Stomach (tissue), 9 donors: Measurements from ENCODE around the gene NTN3. TPM values are rescaled to one million over a fixed set of nuclear protein-coding genes. Genes with fewer than 3 reads are reported as not detected.
"Not testable (repeated sequence)": the region's sequence is repeated elsewhere in the genome, so short reads cannot be mapped to it uniquely, and the experiment has no call there.

Experiments
- DNase-seq, 2 donors: peaks; one replicate each; pipeline versions ENCODE4 v3.0.0 to v3.0.0-alpha.2; 2013 to 2019
- H3K27ac ChIP-seq, 5 donors: fragments of 200-600 bp in 4 of 5; sonication (generic) in 4 of 5; one replicate each; pipeline ENCODE4 v1.5.1; 2013 to 2019; ENCODE audit warnings: mild to moderate bottlenecking in 1 of 5, moderate library complexity in 1 of 5
- H3K27me3 ChIP-seq, 3 donors: fragments of 200-600 bp; sonication (generic); one replicate each; pipeline ENCODE4 v1.5.1; 2017 to 2019; ENCODE audit warnings: mixed run types in 1 of 3
- H3K36me3 ChIP-seq, 4 donors: fragments of 200-600 bp; sonication (generic); 1 replicate in 3 of 4; 2 replicates in 1 of 4; pipeline ENCODE4 v1.5.1; 2016 to 2019
- H3K4me1 ChIP-seq, 4 donors: fragments of 200-600 bp; sonication (generic); one replicate each; pipeline ENCODE4 v1.5.1; 2016 to 2019
- H3K4me3 ChIP-seq, 4 donors: fragments of 200-600 bp; sonication (generic) in 3 of 4; one replicate each; pipeline ENCODE4 v1.5.1; 2016 to 2019; ENCODE audit warnings: mild to moderate bottlenecking in 1 of 4
- H3K9me3 ChIP-seq, 4 donors: fragments of 200-600 bp; sonication (generic); one replicate each; pipeline ENCODE4 v1.5.1; 2016 to 2019
- CTCF ChIP-seq, 7 experiments: fragments of 450-650 bp in 4 of 7; fragments of 200-600 bp in 3 of 7; sonication (generic) in 3 of 7; IDR thresholded peaks; one replicate each; pipeline ENCODE4 v1.5.1; 2016 to 2019; ENCODE audit warnings: antibody characterized with exemption in 7 of 7, control low read depth in 2 of 7, mild to moderate bottlenecking in 1 of 7
- EP300 ChIP-seq: sonication (generic); formaldehyde crosslinking; IDR thresholded peaks from one replicate; pipeline ENCODE4 v1.6.1; 2017; ENCODE audit warnings: antibody characterized with exemption
- POLR2A ChIP-seq, 4 donors: fragments of 450-650 bp; IDR thresholded peaks; one replicate each; pipeline ENCODE4 v1.6.1; 2016; ENCODE audit warnings: antibody characterized with exemption in 4 of 4, control low read depth in 2 of 4, mild to moderate bottlenecking in 1 of 4, moderate library complexity in 1 of 4
- POLR2AphosphoS5 ChIP-seq, 3 donors: sonication (generic); formaldehyde crosslinking; IDR thresholded peaks; one replicate each; pipeline ENCODE4 v1.6.1; 2016; ENCODE audit warnings: antibody characterized with exemption in 3 of 3
- WGBS, 5 donors: extraction: QIAGEN DNeasy Blood & Tissue Kit in 3 of 5; methylation state at CpG; one replicate each; pipeline versions ENCODE4 v1.1.5 to v1.1.7; 2013 to 2018; 5-methylcytosine and 5-hydroxymethylcytosine counted together
- intact Hi-C: fragments of 100-400 bp; cut with DNase I; formaldehyde crosslinking; loops from one replicate; pipeline ENCODE4 v1.15.1; 2023; ENCODE audit warnings: low total_unique reads
- polyA plus RNA-seq, 3 donors: library from polyadenylated mRNA; stranded (reverse); fragments of 200-250 nt; gene quantifications; one replicate each; pipeline ENCODE4 v1.2.3, GENCODE V29; 2013
- total RNA-seq, 5 donors: library from RNA; depleted of rRNA; stranded (reverse); fragments of >200 nt; gene quantifications; one replicate each; pipeline versions ENCODE4 v1.1.0 to v1.2.3, GENCODE V29; 2014 to 2016
- donor health status: healthy with polysubstance abuse.
- donor health status: Bipolar disorder and iron deficiency.
- donor health status: healthy.

The NTN3 gene
- total and polyA plus RNA-seq, 8 donors: 1.8 TPM; not detected in 7

- intact Hi-C loops: no loop called here
- Histone ChIP-seq H3K4me3 (no peak overlapping the region), H3K9me3 (no peaks in the 10 kb centered on the region), H3K36me3 (peaks cover 0 to 5% (median 2%) of the 10 kb centered on the region in 4 donors), H3K4me1 (peaks cover 46 to 65% (median 56%) of the 10 kb centered on the region in 4 donors), H3K27ac (no peak overlapping the region), H3K27me3 (peaks cover 11 to 15% (median 13%) of the 10 kb centered on the region in 3 donors)
- TF ChIP-seq POLR2A (IDR thresholded peaks at IDR 0.05) (no peak), CTCF (IDR thresholded peaks at IDR 0.05) (no peak), EP300 (no peak), POLR2AphosphoS5 (IDR thresholded peaks at IDR 0.05) (no peak)
- no peak for DNase-seq
- 86 to 94% (median 90%) methylated on average over 3 of the region's 3 CpGs for WGBS, 5 donors
Observed at GRCh38 chr16:2477327-2477726, 6.2 kb downstream of the NTN3 start.

GRCh38 chr16:2478279-2478678 lies 7.2 kb downstream of the NTN3 start:
- peaks cover 3 to 5% (median 4%) of the 10 kb centered on the region in 3 donors for H3K27me3 ChIP-seq
- intact Hi-C loops: no loop called here
- no peak overlapping the region for H3K4me3 ChIP-seq
- no peaks in the 10 kb centered on the region for H3K9me3 ChIP-seq
- DNase-seq: no peak
- TF ChIP-seq EP300 (no peak), POLR2A (IDR thresholded peaks at IDR 0.05) (no peak), POLR2AphosphoS5 (IDR thresholded peaks at IDR 0.05) (no peak), CTCF (IDR thresholded peaks at IDR 0.05) (no peak)
- 52 to 70% (median 61%) methylated on average over 8 of the region's 8 CpGs for WGBS, 5 donors
- peaks cover 0 to 5% (median 2%) of the 10 kb centered on the region in 4 donors for H3K36me3 ChIP-seq
- H3K27ac ChIP-seq: no peak overlapping the region
- H3K4me1 ChIP-seq: peaks cover 46 to 69% (median 59%) of the 10 kb centered on the region in 4 donors

GRCh38 chr16:2479996-2480395 lies 8.9 kb downstream of the NTN3 start:
- H3K4me1 ChIP-seq: peaks cover 31 to 74% (median 57%) of the 10 kb centered on the region in 4 donors
- H3K27me3 ChIP-seq, H3K27ac ChIP-seq, H3K36me3 ChIP-seq, H3K9me3 ChIP-seq, DNase-seq, H3K4me3 ChIP-seq, intact Hi-C loops: not testable (repeated sequence)
- 93 to 96% (median 95%) methylated on average over 8 to 10 of the region's 10 CpGs for WGBS, 5 donors

- no peaks in the 10 kb centered on the region for H3K9me3 ChIP-seq
- peak overlapping the region in 3 of 5 donors; percentile 14 to 32 (median 30) for H3K27ac ChIP-seq
- H3K4me1 ChIP-seq: peaks cover 24 to 67% (median 51%) of the 10 kb centered on the region in 4 donors
- DNase-seq: peak in 1 of 2 donors; percentile 79
- TF ChIP-seq POLR2AphosphoS5 (IDR thresholded peaks at IDR 0.05) (peak in 2 of 3 donors; percentile 7 to 9), CTCF (IDR thresholded peaks at IDR 0.05) (no peak)
- H3K36me3 ChIP-seq: peaks cover 0 to 6% (median 4%) of the 10 kb centered on the region in 4 donors
- 31 to 57% (median 44%) methylated on average over 11 to 12 of the region's 12 CpGs for WGBS, 5 donors
- intact Hi-C loops: no loop called here
- no peak overlapping the region for H3K4me3 ChIP-seq
- no peaks in the 10 kb centered on the region for H3K27me3 ChIP-seq
Observed at GRCh38 chr16:2480948-2481347, 9.9 kb downstream of the NTN3 start.

GRCh38 chr16:2481676-2482075 lies 10.6 kb downstream of the NTN3 start:
- peak overlapping the region in 1 of 5 donors; percentile 14 for H3K27ac ChIP-seq
- H3K4me1 ChIP-seq: peaks cover 18 to 62% (median 47%) of the 10 kb centered on the region in 4 donors
- peaks cover 0 to 11% (median 4%) of the 10 kb centered on the region in 4 donors for H3K36me3 ChIP-seq
- 58 to 80% (median 63%) methylated on average over 7 of the region's 7 CpGs for WGBS, 5 donors
- intact Hi-C loops: no loop called here
- no peak overlapping the region for H3K4me3 ChIP-seq
- no peaks in the 10 kb centered on the region for H3K9me3 ChIP-seq
- TF ChIP-seq POLR2A (IDR thresholded peaks at IDR 0.05): no peak
- TF ChIP-seq CTCF (IDR thresholded peaks at IDR 0.05): no peak
- no peak for TF ChIP-seq POLR2AphosphoS5 (IDR thresholded peaks at IDR 0.05)
- TF ChIP-seq EP300: no peak
- no peaks in the 10 kb centered on the region for H3K27me3 ChIP-seq
- DNase-seq: no peak
